H1 (cell line): ENCODE measurements around the gene KIAA1671. TPM values are rescaled to one million over a fixed set of nuclear protein-coding genes. Genes with fewer than 3 reads are reported as not detected.

Experiments
- CTCF ChIA-PET: fragments of 300-600 bp; sonication (Branson Sonifier 250); formaldehyde crosslinking; loops from one replicate; lab custom pipeline; 2021; ENCODE audit not compliant: partially characterized antibody; lab: Charles Lee
- POLR2A ChIA-PET: fragments of 300-600 bp; sonication (Branson Sonifier 250); formaldehyde crosslinking; loops from one replicate; lab custom pipeline; 2021; ENCODE audit warnings: inconsistent platforms; ENCODE audit not compliant: partially characterized antibody; lab: Charles Lee
- DNase-seq, 2 experiments: peaks; one replicate each; pipeline versions ENCODE4 v3.0.0 to v3.0.0-alpha.2; 2010 to 2022; ENCODE audit warnings: low spot score in 2 of 2, low read depth in 1 of 2, mixed read lengths in 1 of 2
- FAIRE-seq: peaks from 2 replicates; lab custom pipeline; 2011; peaks lifted over from hg19 to GRCh38; lab: Jason Lieb, UNC
- H2AFZ ChIP-seq: 2 replicates; pipeline ENCODE4 v1.8.1; 2012; ENCODE audit warnings: low read length, inconsistent platforms
- H2AK5ac ChIP-seq: 2 replicates; pipeline ENCODE4 v1.6.1; 2013; ENCODE audit warnings: low read depth, low read length
- H2BK120ac ChIP-seq: replicated peaks from 2 replicates; pipeline ENCODE3; 2013; ENCODE audit warnings: low read depth, low read length, inconsistent platforms
- H2BK12ac ChIP-seq: 2 replicates; pipeline ENCODE4 v1.6.1; 2013; ENCODE audit warnings: low read depth, low read length
- H2BK15ac ChIP-seq: 2 replicates; pipeline ENCODE4 v1.6.1; 2013; ENCODE audit warnings: low read length
- H2BK20ac ChIP-seq: 2 replicates; pipeline ENCODE4 v1.6.1; 2013; ENCODE audit warnings: low read length
- H2BK5ac ChIP-seq: 2 replicates; pipeline ENCODE4 v1.6.1; 2013; ENCODE audit warnings: low read depth, low read length
- H3K14ac ChIP-seq: 2 replicates; pipeline ENCODE4 v1.6.1; 2013; ENCODE audit warnings: inconsistent platforms; ENCODE audit not compliant: insufficient read length
- H3K18ac ChIP-seq: 2 replicates; pipeline ENCODE4 v1.6.1; 2013; ENCODE audit warnings: low read length; ENCODE audit errors: extremely low read depth
- H3K23ac ChIP-seq: 2 replicates; pipeline ENCODE4 v1.6.1; 2013; ENCODE audit warnings: inconsistent platforms; ENCODE audit not compliant: insufficient read length
- H3K23me2 ChIP-seq: 2 replicates; pipeline ENCODE4 v1.6.1; 2013; ENCODE audit warnings: low read depth, low read length
- H3K27ac ChIP-seq: 2 replicates; pipeline ENCODE4 v1.6.1; 2011; ENCODE audit warnings: low read depth, low read length, inconsistent platforms
- H3K27me3 ChIP-seq, 4 experiments: replicated peaks in 1 of 4; 1 replicate in 1 of 4; 2 replicates in 3 of 4; pipeline versions ENCODE4 v1.6.1 to v1.8.1; 2011 to 2013; ENCODE audit warnings: low read length in 3 of 4, mild to moderate bottlenecking in 3 of 4, inconsistent platforms in 2 of 4, mixed read lengths in 2 of 4, moderate library complexity in 1 of 4; ENCODE audit not compliant: control insufficient read depth in 3 of 4, insufficient read depth in 3 of 4; ENCODE audit errors: extremely low read depth in 1 of 4
- H3K36me3 ChIP-seq, 4 experiments: 2 replicates each; pipeline versions ENCODE4 v1.6.1 to v1.8.1; 2011 to 2013; ENCODE audit warnings: mild to moderate bottlenecking in 4 of 4, low read length in 3 of 4, moderate library complexity in 2 of 4, control low read depth in 1 of 4, inconsistent platforms in 1 of 4; ENCODE audit not compliant: insufficient read depth in 4 of 4, control insufficient read depth in 2 of 4
- H3K4ac ChIP-seq: replicated peaks from 2 replicates; pipeline ENCODE3; 2013; ENCODE audit warnings: low read length, low read depth, mixed read lengths, inconsistent platforms; ENCODE audit not compliant: insufficient read length
- H3K4me1 ChIP-seq, 4 experiments: replicated peaks in 1 of 4; 1 replicate in 1 of 4; 2 replicates in 3 of 4; pipeline versions ENCODE4 v1.6.1 to v1.8.1; 2011 to 2013; ENCODE audit warnings: low read length in 3 of 4, inconsistent platforms in 2 of 4, mixed read lengths in 1 of 4; ENCODE audit not compliant: insufficient read depth in 4 of 4, control insufficient read depth in 3 of 4
- H3K4me2 ChIP-seq, 2 experiments: 2 replicates each; pipeline versions ENCODE4 v1.6.1 to v1.8.1; 2011 to 2013; ENCODE audit warnings: low read depth in 2 of 2, low read length in 2 of 2, control low read depth in 1 of 2, inconsistent platforms in 1 of 2, mild to moderate bottlenecking in 1 of 2; ENCODE audit not compliant: insufficient read depth in 1 of 2
- H3K4me3 ChIP-seq, 4 experiments: fragments of 200-600, 300-600 bp in 1 of 4; sonication (generic), shearing (Covaris generic), sonication (Bioruptor Twin) in 1 of 4; 2 replicates each; pipeline versions ENCODE4 v1.5.1 to v1.8.1; 2011 to 2016; ENCODE audit warnings: low read length in 4 of 4, low read depth in 3 of 4, control low read depth in 2 of 4, inconsistent platforms in 2 of 4, mild to moderate bottlenecking in 2 of 4, mixed read lengths in 1 of 4, moderate library complexity in 1 of 4; ENCODE audit not compliant: insufficient read depth in 2 of 4; ENCODE audit errors: extremely low read depth in 1 of 4
- H3K56ac ChIP-seq: replicated peaks from 2 replicates; pipeline ENCODE3; 2013; ENCODE audit warnings: low read depth, mild to moderate bottlenecking, mixed read lengths, low read length, inconsistent platforms; ENCODE audit not compliant: insufficient read length
- H3K79me1 ChIP-seq: 2 replicates; pipeline ENCODE4 v1.6.1; 2013; ENCODE audit warnings: low read depth, low read length, control low read depth
- H3K79me2 ChIP-seq, 2 experiments: 2 replicates each; pipeline versions ENCODE4 v1.6.1 to v1.8.1; 2012 to 2013; ENCODE audit warnings: low read length in 2 of 2, mild to moderate bottlenecking in 2 of 2, inconsistent platforms in 1 of 2; ENCODE audit not compliant: insufficient read depth in 2 of 2, control insufficient read depth in 1 of 2
- H3K9ac ChIP-seq, 4 experiments: replicated peaks in 1 of 4; 1 replicate in 1 of 4; 2 replicates in 3 of 4; pipeline versions ENCODE4 v1.6.1 to v1.8.1; 2011 to 2013; ENCODE audit warnings: low read depth in 3 of 4, low read length in 3 of 4, control low read depth in 2 of 4, mild to moderate bottlenecking in 2 of 4, moderate library complexity in 2 of 4, inconsistent platforms in 1 of 4; ENCODE audit errors: extremely low read depth in 1 of 4
- H3K9me3 ChIP-seq, 2 experiments: 2 replicates each; pipeline versions ENCODE4 v1.6.1 to v1.8.1; 2012 to 2013; ENCODE audit warnings: mild to moderate bottlenecking in 2 of 2, moderate library complexity in 2 of 2, control low read depth in 1 of 2, inconsistent platforms in 1 of 2, low read depth in 1 of 2, low read length in 1 of 2, mixed read lengths in 1 of 2; ENCODE audit not compliant: insufficient read depth in 2 of 2
- H4K20me1 ChIP-seq, 2 experiments: replicated peaks in 1 of 2; 2 replicates each; pipeline versions ENCODE3 to v1.8.1; 2011 to 2013; ENCODE audit warnings: inconsistent platforms in 2 of 2, low read length in 2 of 2, mild to moderate bottlenecking in 1 of 2; ENCODE audit not compliant: insufficient read depth in 2 of 2, control insufficient read depth in 1 of 2
- H4K5ac ChIP-seq: 2 replicates; pipeline ENCODE4 v1.6.1; 2013; ENCODE audit warnings: low read length, low read depth, mixed read lengths, inconsistent platforms; ENCODE audit not compliant: insufficient read length
- H4K8ac ChIP-seq: 2 replicates; pipeline ENCODE4 v1.8.0; 2013; ENCODE audit warnings: mild to moderate bottlenecking, moderate library complexity, low read length, inconsistent platforms; ENCODE audit not compliant: insufficient read depth; ENCODE audit errors: extremely low read depth
- H4K91ac ChIP-seq: replicated peaks from 2 replicates; pipeline ENCODE3; 2013; ENCODE audit warnings: low read length, mixed read lengths, inconsistent platforms; ENCODE audit not compliant: insufficient read length
- SAP30 ChIP-seq: fragments of 300-600 bp; sonication (generic); IDR thresholded peaks from 2 replicates; pipeline ENCODE4 v1.7.1; 2012; ENCODE audit warnings: low read length, moderate library complexity, mild to moderate bottlenecking, inconsistent platforms; ENCODE audit not compliant: insufficient read depth, insufficient replicate concordance
- WGBS, 2 experiments: shearing (Covaris generic) in 1 of 2; methylation state at CpG; one replicate each; pipeline versions ENCODE4 v1.1.6 to v1.1.7; 2013 to 2015; ENCODE audit warnings: low lambda C conversion rate in 2 of 2, mixed read lengths in 2 of 2, inconsistent platforms in 1 of 2, low coverage in 1 of 2, missing lambda C conversion rate in 1 of 2; ENCODE audit not compliant: insufficient replicate concordance in 2 of 2, insufficient coverage in 1 of 2, insufficient read length in 1 of 2; ENCODE audit errors: extremely low coverage in 1 of 2, missing lambda C conversion rate in 1 of 2; 5-methylcytosine and 5-hydroxymethylcytosine counted together
- polyA plus RNA-seq, 7 experiments: library from polyadenylated mRNA; depleted of rRNA in 3 of 7; stranded (reverse) in 5 of 7; unstranded in 2 of 7; fragments of >200 nt in 5 of 7; fragments of 200-250 nt in 2 of 7; gene quantifications; 1 replicate in 5 of 7; 2 replicates in 1 of 7; 4 replicates in 1 of 7; pipeline versions ENCODE4 v1.2.1 to v1.2.3, GENCODE V29; 2011 to 2013; ENCODE audit warnings: missing spikeins in 2 of 7, mixed read lengths in 2 of 7
- total RNA-seq: library from RNA; stranded (reverse); fragmentation: NEBNext Ultra II Directional; extraction: Animal tissue kit (Norgen Biotek cat#: 25700); gene quantifications from 2 replicates; pipeline ENCODE4 v1.2.1, GENCODE V29; 2021

Gene KIAA1671
- total and polyA plus RNA-seq, 2 of the 8 experiments (the other 6 are each of a cell fraction or from before 2014, with no cell fraction given), result 6.4 to 23.9 TPM

DNA sequence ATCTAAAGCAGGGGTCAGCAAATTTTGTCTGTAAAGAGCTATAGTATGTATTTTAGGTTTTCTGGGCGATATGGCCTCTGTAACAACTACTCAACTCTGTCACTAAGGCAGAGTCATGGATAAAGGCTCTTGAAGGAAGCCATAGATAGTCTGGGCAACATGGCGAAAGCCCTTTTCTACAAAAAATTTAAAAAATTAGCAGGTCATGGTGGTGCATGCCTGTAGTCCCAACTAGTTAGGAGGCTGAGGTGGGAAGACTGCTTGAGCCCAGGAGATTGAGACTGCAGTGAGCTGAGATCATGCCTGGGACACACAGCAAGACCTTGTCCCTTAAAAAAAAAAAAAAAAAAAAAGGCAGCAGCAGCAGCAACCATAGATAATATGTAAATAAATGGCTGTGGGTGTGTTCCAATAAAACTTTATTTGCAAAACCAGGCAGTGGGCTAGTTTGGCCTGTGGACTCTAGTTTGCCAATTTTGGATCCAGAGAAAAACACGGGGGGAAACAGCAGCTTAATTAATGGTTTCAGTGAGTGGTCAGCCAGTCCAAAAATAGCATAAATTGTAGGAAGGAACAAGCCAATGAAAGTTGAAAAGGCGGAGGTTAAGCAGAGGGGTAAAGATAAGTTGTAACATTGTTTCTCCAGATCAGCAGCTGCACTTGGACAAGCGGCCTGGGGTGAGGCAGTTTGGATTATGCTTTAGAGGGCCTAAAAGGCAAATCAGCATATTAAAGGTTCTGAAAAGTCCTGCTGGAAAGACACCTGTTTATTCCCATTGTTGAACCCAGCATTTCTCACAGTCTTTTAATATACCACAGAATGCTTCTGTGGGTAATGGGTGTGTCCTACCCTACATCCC is 62.6 kb downstream of the KIAA1671 start:
- Histone ChIP-seq H3K9me3 (no peaks in the 10 kb centered on the region), H3K4ac (no peak overlapping the region), H4K91ac (no peak overlapping the region), H3K14ac (no peak overlapping the region), H3K18ac (no peak overlapping the region), H3K27ac (no peak overlapping the region), H3K4me2 (no peak overlapping the region; a peak in 1 of 4 replicates), H3K4me3 (no peak overlapping the region), H2BK15ac (no peak overlapping the region), H3K4me1 (peaks cover 0 to 6% (median 4%) of the 10 kb centered on the region in 4 experiments; a peak in 4 of 7 replicates), H3K79me1 (no peaks in the 10 kb centered on the region; the same call in 1 of the 2 replicates), H3K79me2 (no peaks in the 10 kb centered on the region), H4K5ac (no peak overlapping the region), H2BK5ac (no peak overlapping the region), H3K23me2 (no peaks in the 10 kb centered on the region; the same call in 1 of the 2 replicates), H3K36me3 (peaks cover 0 to 6% (median 0%) of the 10 kb centered on the region in 4 experiments; a peak in 1 of 8 replicates), H3K23ac (no peak overlapping the region), H4K8ac (no peak overlapping the region), H2BK20ac (no peak overlapping the region), H2BK120ac (no peak overlapping the region), H3K56ac (no peak overlapping the region), H2BK12ac (no peak overlapping the region), H2AFZ (no peak overlapping the region), H3K9ac (no peak overlapping the region), H2AK5ac (no peak overlapping the region), H3K27me3 (no peaks in the 10 kb centered on the region), H4K20me1 (peaks cover 0 to 2% of the 10 kb centered on the region in 2 experiments)
- POLR2A ChIA-PET, result interaction anchor here (1.0 kb wide), 1 partner anchor 10 kb away, joined by 3 read pairs; no protein-coding TSS in a partner anchor
- WGBS, 2 experiments, result 76% methylated on average over 5 of the region's 5 CpGs; no CpG with 5 or more reads in 1 of the 2 experiments
- CTCF ChIA-PET, result interaction anchor here (1.1 to 3.4 kb wide), 7 partner anchors 10 to 77 kb away, joined by 3 to 14 read pairs (median 5); no protein-coding TSS in a partner anchor
- FAIRE-seq (no peak), DNase-seq (no peak)
- TF ChIP-seq SAP30, result no peak
